ENCODE data around the gene FA2H. TPM values are rescaled to one million over a fixed set of nuclear protein-coding genes. Genes with fewer than 3 reads are reported as not detected.
"Not testable (repeated sequence)": the region's sequence is repeated elsewhere in the genome, so short reads cannot be mapped to it uniquely, and the experiment has no call there.

Gene FA2H
- total and polyA plus RNA-seq, 12 donors, result 0.17 to 6.1 (median 0.33) TPM; not detected in 5

DNA sequence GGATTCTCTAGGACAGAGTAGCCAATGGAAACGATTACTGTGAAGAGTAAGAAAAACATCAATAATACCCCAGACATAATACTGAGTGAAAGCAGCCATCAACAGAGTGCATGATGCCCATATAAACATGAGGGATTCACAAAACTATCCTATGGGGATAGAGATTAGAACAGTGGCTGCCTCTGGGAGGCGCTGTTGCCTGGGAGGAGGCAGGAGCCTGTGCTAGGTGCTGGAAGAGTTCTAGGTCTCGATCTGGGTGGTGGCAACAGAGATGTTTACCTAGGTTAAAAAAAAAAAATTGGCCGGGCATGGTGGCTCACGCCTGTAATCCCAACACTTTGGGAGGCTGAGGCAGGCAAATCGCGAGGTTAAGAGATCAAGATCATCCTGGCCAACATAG, 7.9 kb downstream of the FA2H start:
- no peak overlapping the region for H3K27ac ChIP-seq
- no peak for DNase-seq
- H3K36me3 ChIP-seq (replicated peaks in 1 of 2), result no peaks in the 10 kb centered on the region
- H3K27me3 ChIP-seq, result no peaks in the 10 kb centered on the region
- H3K4me3 ChIP-seq, result no peak overlapping the region
- no peaks in the 10 kb centered on the region for H3K9me3 ChIP-seq (replicated peaks in 1 of 3)
- intact Hi-C loops (cut with DNase I), result no loop called here
- TF ChIP-seq POLR2A (IDR thresholded peaks at IDR 0.05), result no peak
- TF ChIP-seq, protein P1, sequence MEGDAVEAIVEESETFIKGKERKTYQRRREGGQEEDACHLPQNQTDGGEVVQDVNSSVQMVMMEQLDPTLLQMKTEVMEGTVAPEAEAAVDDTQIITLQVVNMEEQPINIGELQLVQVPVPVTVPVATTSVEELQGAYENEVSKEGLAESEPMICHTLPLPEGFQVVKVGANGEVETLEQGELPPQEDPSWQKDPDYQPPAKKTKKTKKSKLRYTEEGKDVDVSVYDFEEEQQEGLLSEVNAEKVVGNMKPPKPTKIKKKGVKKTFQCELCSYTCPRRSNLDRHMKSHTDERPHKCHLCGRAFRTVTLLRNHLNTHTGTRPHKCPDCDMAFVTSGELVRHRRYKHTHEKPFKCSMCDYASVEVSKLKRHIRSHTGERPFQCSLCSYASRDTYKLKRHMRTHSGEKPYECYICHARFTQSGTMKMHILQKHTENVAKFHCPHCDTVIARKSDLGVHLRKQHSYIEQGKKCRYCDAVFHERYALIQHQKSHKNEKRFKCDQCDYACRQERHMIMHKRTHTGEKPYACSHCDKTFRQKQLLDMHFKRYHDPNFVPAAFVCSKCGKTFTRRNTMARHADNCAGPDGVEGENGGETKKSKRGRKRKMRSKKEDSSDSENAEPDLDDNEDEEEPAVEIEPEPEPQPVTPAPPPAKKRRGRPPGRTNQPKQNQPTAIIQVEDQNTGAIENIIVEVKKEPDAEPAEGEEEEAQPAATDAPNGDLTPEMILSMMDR (IDR thresholded peaks at IDR 0.05), result no peak
- no peaks in the 10 kb centered on the region for H3K4me1 ChIP-seq (replicated peaks in 1 of 2)
- WGBS, 4 donors, result 85 to 92% (median 89%) methylated on average over 7 of the region's 7 CpGs

DNA sequence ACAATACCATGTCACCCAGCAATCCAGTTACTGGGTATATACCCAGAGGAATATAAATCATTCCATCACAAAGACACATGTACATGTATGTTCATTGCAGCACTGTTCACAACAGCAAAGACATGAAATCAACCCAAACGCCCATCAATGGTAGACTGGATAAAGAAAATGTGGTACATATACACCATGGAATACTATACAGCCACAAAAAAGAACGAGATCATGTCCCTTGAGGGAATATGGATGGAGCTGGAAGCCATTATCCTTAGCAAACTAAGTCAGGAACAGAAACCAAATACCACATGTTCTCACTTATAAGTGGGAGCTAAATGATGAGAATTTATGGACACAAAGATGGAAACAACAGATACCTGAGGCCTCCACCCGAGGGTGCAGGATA, 10.4 kb downstream of the FA2H start:
- H3K27me3 ChIP-seq; H3K27ac ChIP-seq; H3K36me3 ChIP-seq (replicated peaks in 1 of 2); H3K4me3 ChIP-seq; H3K4me1 ChIP-seq (replicated peaks in 1 of 2); intact Hi-C loops (cut with DNase I); DNase-seq; H3K9me3 ChIP-seq (replicated peaks in 1 of 3): not testable (repeated sequence)
- 53 to 68% (median 57%) methylated on average over 3 of the region's 3 CpGs for WGBS, 4 donors

DNA sequence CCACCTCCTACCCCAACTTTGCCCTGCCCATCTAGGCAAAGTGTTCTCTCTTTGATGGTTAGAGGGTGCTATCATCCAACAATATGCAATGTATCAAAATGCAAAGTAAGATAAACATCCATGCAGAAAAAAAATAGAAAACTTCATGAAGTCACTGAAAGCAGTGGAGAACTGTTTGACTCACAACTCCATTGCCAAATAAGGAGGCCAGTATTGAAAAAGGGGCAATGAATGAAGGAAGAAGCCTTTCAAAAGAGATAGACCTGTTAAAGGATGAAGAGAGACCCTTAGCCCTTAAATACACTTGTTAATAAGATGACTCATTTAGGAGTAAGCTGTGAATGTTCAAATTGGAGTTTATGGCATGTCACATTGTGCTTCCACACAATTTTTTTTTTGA, 13.0 kb downstream of the FA2H start:
- Histone ChIP-seq H3K27ac (no peak overlapping the region), H3K4me1 (replicated peaks in 1 of 2) (no peaks in the 10 kb centered on the region), H3K9me3 (replicated peaks in 1 of 3) (no peaks in the 10 kb centered on the region), H3K4me3 (no peak overlapping the region), H3K36me3 (replicated peaks in 1 of 2) (no peaks in the 10 kb centered on the region), H3K27me3 (no peaks in the 10 kb centered on the region)
- intact Hi-C loops (cut with DNase I), result no loop called here
- no peak for DNase-seq
- no peak for TF ChIP-seq POLR2A (IDR thresholded peaks at IDR 0.05)
- TF ChIP-seq, protein P1 (IDR thresholded peaks at IDR 0.05), result no peak

DNA sequence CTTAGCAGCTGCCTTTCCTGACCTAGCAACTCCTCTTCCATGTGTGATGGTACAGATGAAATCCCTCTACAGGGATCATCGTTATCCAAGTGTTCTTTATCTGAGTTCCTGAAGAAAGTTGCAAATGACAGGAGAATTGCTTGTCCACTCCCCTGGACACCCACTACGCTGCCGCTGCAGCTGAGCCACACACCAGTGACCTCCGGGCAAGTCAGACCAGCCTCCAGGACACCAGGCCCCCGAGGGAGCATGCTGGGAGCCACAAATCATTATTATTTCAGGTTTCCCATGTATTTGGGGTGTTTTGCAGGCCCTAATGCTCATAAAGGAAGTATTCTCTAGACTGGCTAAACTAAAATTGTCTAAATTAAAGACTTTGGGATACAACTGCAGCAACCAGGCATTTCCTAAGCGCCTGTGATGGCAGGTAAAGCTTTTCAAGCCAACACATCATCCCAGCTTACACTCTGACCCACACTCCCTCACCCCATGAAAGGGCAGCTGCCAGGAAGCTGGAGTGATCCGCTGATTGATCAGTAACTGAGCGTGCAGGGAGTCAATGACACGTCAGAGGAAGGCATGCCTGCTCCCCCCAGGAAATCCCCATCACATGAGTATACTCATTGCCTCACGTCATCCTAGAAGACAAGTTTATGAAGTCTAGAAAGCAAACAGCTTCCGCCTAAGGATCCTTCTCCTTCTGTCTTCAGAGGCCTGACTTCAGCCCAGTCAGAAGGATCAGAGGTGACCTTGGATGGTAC, 14.4 kb downstream of the FA2H start:
- DNase-seq, result no peak
- Histone ChIP-seq H3K4me3 (no peak overlapping the region), H3K27ac (no peak overlapping the region), H3K9me3 (replicated peaks in 1 of 3) (no peaks in the 10 kb centered on the region), H3K4me1 (replicated peaks in 1 of 2) (no peaks in the 10 kb centered on the region), H3K27me3 (no peaks in the 10 kb centered on the region), H3K36me3 (replicated peaks in 1 of 2) (no peaks in the 10 kb centered on the region)
- intact Hi-C loops (cut with DNase I), result no loop called here
- TF ChIP-seq, protein P1 (IDR thresholded peaks at IDR 0.05), result no peak
- no peak for TF ChIP-seq POLR2A (IDR thresholded peaks at IDR 0.05)
- WGBS, 4 donors, result 67 to 85% (median 76%) methylated on average over 9 to 11 of the region's 11 CpGs

DNA sequence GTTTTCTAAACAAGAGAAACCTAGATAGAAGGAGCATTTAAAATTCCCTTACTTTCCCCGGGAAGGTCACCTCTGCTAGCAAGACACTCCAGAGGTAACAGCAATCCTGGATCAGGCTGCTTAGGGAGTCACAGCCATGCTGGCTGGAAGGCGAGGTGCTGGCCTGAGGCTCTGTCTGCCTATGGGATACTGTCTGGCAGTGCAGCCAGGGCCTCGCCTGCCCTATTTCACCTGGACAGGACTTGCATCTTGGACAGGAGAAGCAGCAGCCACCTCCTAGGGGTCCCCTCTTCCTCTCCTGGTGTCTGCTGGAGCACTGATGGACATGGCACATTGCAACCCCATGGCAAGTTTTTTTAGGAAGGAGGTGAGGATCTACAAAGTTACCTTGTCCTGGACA, 15.1 kb downstream of the FA2H start:
- intact Hi-C loops (cut with DNase I), result no loop called here
- no peaks in the 10 kb centered on the region for H3K36me3 ChIP-seq (replicated peaks in 1 of 2)
- no peak for TF ChIP-seq POLR2A (IDR thresholded peaks at IDR 0.05)
- TF ChIP-seq, protein P1 (IDR thresholded peaks at IDR 0.05), result no peak
- 94 to 95% (median 95%) methylated on average over 2 to 3 of the region's 3 CpGs for whole genome bisulfite sequencing, 4 donors
- no peak overlapping the region for H3K27ac ChIP-seq
- no peaks in the 10 kb centered on the region for H3K4me1 ChIP-seq (replicated peaks in 1 of 2)
- no peaks in the 10 kb centered on the region for H3K27me3 ChIP-seq
- H3K4me3 ChIP-seq, result no peak overlapping the region
- DNase-seq, result no peak
- no peaks in the 10 kb centered on the region for H3K9me3 ChIP-seq (replicated peaks in 1 of 3)
